H1 (cell line): ENCODE data around the gene STXBP6. TPM values are rescaled to one million over a fixed set of nuclear protein-coding genes. Genes with fewer than 3 reads are reported as not detected.

Experiments
- CTCF ChIA-PET: fragments of 300-600 bp; sonication (Branson Sonifier 250); formaldehyde crosslinking; loops from one replicate; lab custom pipeline; 2021; ENCODE audit not compliant: partially characterized antibody; lab: Charles Lee
- POLR2A ChIA-PET: fragments of 300-600 bp; sonication (Branson Sonifier 250); formaldehyde crosslinking; loops from one replicate; lab custom pipeline; 2021; ENCODE audit warnings: inconsistent platforms; ENCODE audit not compliant: partially characterized antibody; lab: Charles Lee
- DNase-seq, 2 experiments: peaks; one replicate each; pipeline versions ENCODE4 v3.0.0 to v3.0.0-alpha.2; 2010 to 2022; ENCODE audit warnings: low spot score in 2 of 2, low read depth in 1 of 2, mixed read lengths in 1 of 2
- FAIRE-seq: peaks from 2 replicates; lab custom pipeline; 2011; peaks lifted over from hg19 to GRCh38; lab: Jason Lieb, UNC
- H2AFZ ChIP-seq: 2 replicates; pipeline ENCODE4 v1.8.1; 2012; ENCODE audit warnings: low read length, inconsistent platforms
- H2AK5ac ChIP-seq: 2 replicates; pipeline ENCODE4 v1.6.1; 2013; ENCODE audit warnings: low read depth, low read length
- H2BK120ac ChIP-seq: replicated peaks from 2 replicates; pipeline ENCODE3; 2013; ENCODE audit warnings: low read depth, low read length, inconsistent platforms
- H2BK12ac ChIP-seq: 2 replicates; pipeline ENCODE4 v1.6.1; 2013; ENCODE audit warnings: low read depth, low read length
- H2BK15ac ChIP-seq: 2 replicates; pipeline ENCODE4 v1.6.1; 2013; ENCODE audit warnings: low read length
- H2BK20ac ChIP-seq: 2 replicates; pipeline ENCODE4 v1.6.1; 2013; ENCODE audit warnings: low read length
- H2BK5ac ChIP-seq: 2 replicates; pipeline ENCODE4 v1.6.1; 2013; ENCODE audit warnings: low read depth, low read length
- H3K14ac ChIP-seq: 2 replicates; pipeline ENCODE4 v1.6.1; 2013; ENCODE audit warnings: inconsistent platforms; ENCODE audit not compliant: insufficient read length
- H3K18ac ChIP-seq: 2 replicates; pipeline ENCODE4 v1.6.1; 2013; ENCODE audit warnings: low read length; ENCODE audit errors: extremely low read depth
- H3K23ac ChIP-seq: 2 replicates; pipeline ENCODE4 v1.6.1; 2013; ENCODE audit warnings: inconsistent platforms; ENCODE audit not compliant: insufficient read length
- H3K23me2 ChIP-seq: 2 replicates; pipeline ENCODE4 v1.6.1; 2013; ENCODE audit warnings: low read depth, low read length
- H3K27ac ChIP-seq: 2 replicates; pipeline ENCODE4 v1.6.1; 2011; ENCODE audit warnings: low read depth, low read length, inconsistent platforms
- H3K27me3 ChIP-seq, 4 experiments: replicated peaks in 1 of 4; 1 replicate in 1 of 4; 2 replicates in 3 of 4; pipeline versions ENCODE4 v1.6.1 to v1.8.1; 2011 to 2013; ENCODE audit warnings: low read length in 3 of 4, mild to moderate bottlenecking in 3 of 4, inconsistent platforms in 2 of 4, mixed read lengths in 2 of 4, moderate library complexity in 1 of 4; ENCODE audit not compliant: control insufficient read depth in 3 of 4, insufficient read depth in 3 of 4; ENCODE audit errors: extremely low read depth in 1 of 4
- H3K36me3 ChIP-seq, 4 experiments: 2 replicates each; pipeline versions ENCODE4 v1.6.1 to v1.8.1; 2011 to 2013; ENCODE audit warnings: mild to moderate bottlenecking in 4 of 4, low read length in 3 of 4, moderate library complexity in 2 of 4, control low read depth in 1 of 4, inconsistent platforms in 1 of 4; ENCODE audit not compliant: insufficient read depth in 4 of 4, control insufficient read depth in 2 of 4
- H3K4ac ChIP-seq: replicated peaks from 2 replicates; pipeline ENCODE3; 2013; ENCODE audit warnings: low read length, low read depth, mixed read lengths, inconsistent platforms; ENCODE audit not compliant: insufficient read length
- H3K4me1 ChIP-seq, 4 experiments: replicated peaks in 1 of 4; 1 replicate in 1 of 4; 2 replicates in 3 of 4; pipeline versions ENCODE4 v1.6.1 to v1.8.1; 2011 to 2013; ENCODE audit warnings: low read length in 3 of 4, inconsistent platforms in 2 of 4, mixed read lengths in 1 of 4; ENCODE audit not compliant: insufficient read depth in 4 of 4, control insufficient read depth in 3 of 4
- H3K4me2 ChIP-seq, 2 experiments: 2 replicates each; pipeline versions ENCODE4 v1.6.1 to v1.8.1; 2011 to 2013; ENCODE audit warnings: low read depth in 2 of 2, low read length in 2 of 2, control low read depth in 1 of 2, inconsistent platforms in 1 of 2, mild to moderate bottlenecking in 1 of 2; ENCODE audit not compliant: insufficient read depth in 1 of 2
- H3K4me3 ChIP-seq, 4 experiments: fragments of 200-600, 300-600 bp in 1 of 4; sonication (generic), shearing (Covaris generic), sonication (Bioruptor Twin) in 1 of 4; 2 replicates each; pipeline versions ENCODE4 v1.5.1 to v1.8.1; 2011 to 2016; ENCODE audit warnings: low read length in 4 of 4, low read depth in 3 of 4, control low read depth in 2 of 4, inconsistent platforms in 2 of 4, mild to moderate bottlenecking in 2 of 4, mixed read lengths in 1 of 4, moderate library complexity in 1 of 4; ENCODE audit not compliant: insufficient read depth in 2 of 4; ENCODE audit errors: extremely low read depth in 1 of 4
- H3K56ac ChIP-seq: replicated peaks from 2 replicates; pipeline ENCODE3; 2013; ENCODE audit warnings: low read depth, mild to moderate bottlenecking, mixed read lengths, low read length, inconsistent platforms; ENCODE audit not compliant: insufficient read length
- H3K79me1 ChIP-seq: 2 replicates; pipeline ENCODE4 v1.6.1; 2013; ENCODE audit warnings: low read depth, low read length, control low read depth
- H3K79me2 ChIP-seq, 2 experiments: 2 replicates each; pipeline versions ENCODE4 v1.6.1 to v1.8.1; 2012 to 2013; ENCODE audit warnings: low read length in 2 of 2, mild to moderate bottlenecking in 2 of 2, inconsistent platforms in 1 of 2; ENCODE audit not compliant: insufficient read depth in 2 of 2, control insufficient read depth in 1 of 2
- H3K9ac ChIP-seq, 4 experiments: replicated peaks in 1 of 4; 1 replicate in 1 of 4; 2 replicates in 3 of 4; pipeline versions ENCODE4 v1.6.1 to v1.8.1; 2011 to 2013; ENCODE audit warnings: low read depth in 3 of 4, low read length in 3 of 4, control low read depth in 2 of 4, mild to moderate bottlenecking in 2 of 4, moderate library complexity in 2 of 4, inconsistent platforms in 1 of 4; ENCODE audit errors: extremely low read depth in 1 of 4
- H3K9me3 ChIP-seq, 2 experiments: 2 replicates each; pipeline versions ENCODE4 v1.6.1 to v1.8.1; 2012 to 2013; ENCODE audit warnings: mild to moderate bottlenecking in 2 of 2, moderate library complexity in 2 of 2, control low read depth in 1 of 2, inconsistent platforms in 1 of 2, low read depth in 1 of 2, low read length in 1 of 2, mixed read lengths in 1 of 2; ENCODE audit not compliant: insufficient read depth in 2 of 2
- H4K20me1 ChIP-seq, 2 experiments: replicated peaks in 1 of 2; 2 replicates each; pipeline versions ENCODE3 to v1.8.1; 2011 to 2013; ENCODE audit warnings: inconsistent platforms in 2 of 2, low read length in 2 of 2, mild to moderate bottlenecking in 1 of 2; ENCODE audit not compliant: insufficient read depth in 2 of 2, control insufficient read depth in 1 of 2
- H4K5ac ChIP-seq: 2 replicates; pipeline ENCODE4 v1.6.1; 2013; ENCODE audit warnings: low read length, low read depth, mixed read lengths, inconsistent platforms; ENCODE audit not compliant: insufficient read length
- H4K8ac ChIP-seq: 2 replicates; pipeline ENCODE4 v1.8.0; 2013; ENCODE audit warnings: mild to moderate bottlenecking, moderate library complexity, low read length, inconsistent platforms; ENCODE audit not compliant: insufficient read depth; ENCODE audit errors: extremely low read depth
- H4K91ac ChIP-seq: replicated peaks from 2 replicates; pipeline ENCODE3; 2013; ENCODE audit warnings: low read length, mixed read lengths, inconsistent platforms; ENCODE audit not compliant: insufficient read length
- BRCA1 ChIP-seq: IDR thresholded peaks from 2 replicates; pipeline ENCODE4 v1.6.1; 2012; ENCODE audit warnings: low read depth, low read length, improper control_type of control experiment
- CBX5 ChIP-seq: fragments of 300-800, 300-1000 bp; sonication (generic); IDR thresholded peaks from 2 replicates; pipeline ENCODE4 v1.7.1; 2016; ENCODE audit warnings: antibody characterized with exemption, low read length, low read depth
- CTBP2 ChIP-seq: IDR thresholded peaks from 2 replicates; pipeline ENCODE4 v1.7.0; 2011; ENCODE audit warnings: borderline replicate concordance, mild to moderate bottlenecking, moderate library complexity, mixed read lengths, low read length; ENCODE audit not compliant: insufficient read depth, insufficient read length
- GTF2F1 ChIP-seq: IDR thresholded peaks from 2 replicates; pipeline ENCODE4 v1.6.1; 2012; ENCODE audit warnings: low read depth, low read length, improper control_type of control experiment, borderline replicate concordance
- KDM1A ChIP-seq: fragments of 200-600, 300-600 bp; sonication (generic); IDR thresholded peaks from 2 replicates; pipeline ENCODE4 v1.7.1; 2016; ENCODE audit warnings: mild to moderate bottlenecking, low read length, borderline replicate concordance
- KDM4A ChIP-seq: IDR thresholded peaks from one replicate; pipeline ENCODE4 v1.7.1; 2012; ENCODE audit warnings: low read depth, mild to moderate bottlenecking, moderate library complexity, low read length, inconsistent platforms; ENCODE audit not compliant: severe bottlenecking
- MAX ChIP-seq: IDR thresholded peaks from 2 replicates; pipeline ENCODE4 v1.6.1; 2012; ENCODE audit warnings: inconsistent platforms
- PHF8 ChIP-seq: fragments of 200-600 bp; sonication (generic); conservative IDR thresholded peaks from 2 replicates; pipeline ENCODE4 v1.7.1; 2012; ENCODE audit warnings: low read depth, mild to moderate bottlenecking, inconsistent platforms, low read length, moderate library complexity
- POU5F1 ChIP-seq: IDR thresholded peaks from 2 replicates; pipeline ENCODE4 v1.6.1; 2011; ENCODE audit warnings: low read depth, mild to moderate bottlenecking, low read length, moderate library complexity
- SIN3A ChIP-seq, 2 experiments: IDR thresholded peaks in 1 of 2; conservative IDR thresholded peaks in 1 of 2; 2 replicates each; pipeline ENCODE4 v1.6.1; 2011 to 2012; ENCODE audit warnings: low read length in 2 of 2, improper control_type of control experiment in 1 of 2, low read depth in 1 of 2, mild to moderate bottlenecking in 1 of 2
- SIX5 ChIP-seq: IDR thresholded peaks from 2 replicates; pipeline ENCODE4 v1.6.1; 2011; ENCODE audit warnings: mild to moderate bottlenecking, low read depth, low read length
- SP2 ChIP-seq: IDR thresholded peaks from 2 replicates; pipeline ENCODE4 v1.6.1; 2012; ENCODE audit warnings: mild to moderate bottlenecking, low read length, inconsistent platforms
- SUZ12 ChIP-seq: fragments of 200-600 bp; sonication (generic); IDR thresholded peaks from 2 replicates; pipeline ENCODE4 v1.6.1; 2012; ENCODE audit warnings: mild to moderate bottlenecking, inconsistent platforms, low read length, moderate library complexity, mixed read lengths
- TBP ChIP-seq: IDR thresholded peaks from 2 replicates; pipeline ENCODE4 v1.6.1; 2011; ENCODE audit warnings: low read depth, low read length, improper control_type of control experiment
- YY1 ChIP-seq: IDR thresholded peaks from 2 replicates; pipeline ENCODE4 v1.6.1; 2011; ENCODE audit warnings: low read depth, mild to moderate bottlenecking, low read length
- WGBS, 2 experiments: shearing (Covaris generic) in 1 of 2; methylation state at CpG; one replicate each; pipeline versions ENCODE4 v1.1.6 to v1.1.7; 2013 to 2015; ENCODE audit warnings: low lambda C conversion rate in 2 of 2, mixed read lengths in 2 of 2, inconsistent platforms in 1 of 2, low coverage in 1 of 2, missing lambda C conversion rate in 1 of 2; ENCODE audit not compliant: insufficient replicate concordance in 2 of 2, insufficient coverage in 1 of 2, insufficient read length in 1 of 2; ENCODE audit errors: extremely low coverage in 1 of 2, missing lambda C conversion rate in 1 of 2; 5-methylcytosine and 5-hydroxymethylcytosine counted together
- polyA plus RNA-seq, 7 experiments: library from polyadenylated mRNA; depleted of rRNA in 3 of 7; stranded (reverse) in 5 of 7; unstranded in 2 of 7; fragments of >200 nt in 5 of 7; fragments of 200-250 nt in 2 of 7; gene quantifications; 1 replicate in 5 of 7; 2 replicates in 1 of 7; 4 replicates in 1 of 7; pipeline versions ENCODE4 v1.2.1 to v1.2.3, GENCODE V29; 2011 to 2013; ENCODE audit warnings: missing spikeins in 2 of 7, mixed read lengths in 2 of 7
- total RNA-seq: library from RNA; stranded (reverse); fragmentation: NEBNext Ultra II Directional; extraction: Animal tissue kit (Norgen Biotek cat#: 25700); gene quantifications from 2 replicates; pipeline ENCODE4 v1.2.1, GENCODE V29; 2021

The STXBP6 gene
- total and polyA plus RNA-seq, 2 of the 8 experiments (the other 6 are each of a cell fraction or from before 2014, with no cell fraction given): 9.4 to 18.1 TPM

GRCh38 chr14:25037032-25037431 lies 12.9 kb downstream of the STXBP6 start:
- H3K9ac ChIP-seq: no peak overlapping the region
- TF ChIP-seq PHF8 (no peak), BRCA1 (no peak), CTBP2 (no peak), SUZ12 (no peak), SIN3A (conservative IDR thresholded peaks at IDR 0.05 in 1 of 2, IDR thresholded peaks at IDR 0.05 in 1 of 2; ENCODE audit: low read depth in 1 of 2, low read length in 2 of 2) (no peak), POU5F1 (no peak), KDM1A (no peak), MAX (no peak), TBP (no peak), YY1 (no peak), KDM4A (no peak), SIX5 (no peak), SP2 (no peak), CBX5 (no peak), GTF2F1 (no peak)
- H3K27ac ChIP-seq: no peak overlapping the region
- no peak overlapping the region for H2BK5ac ChIP-seq
- no peak overlapping the region for H2AFZ ChIP-seq
- H3K9me3 ChIP-seq: no peaks in the 10 kb centered on the region
- H3K36me3 ChIP-seq: no peaks in the 10 kb centered on the region
- H3K4me1 ChIP-seq: peaks cover 0 to under 1% (median 0%) of the 10 kb centered on the region in 4 experiments; a peak in 1 of 7 replicates
- H3K79me2 ChIP-seq: peaks cover 2 to 9% of the 10 kb centered on the region in 2 experiments; a peak in 1 of 4 replicates
- H3K27me3 ChIP-seq: no peaks in the 10 kb centered on the region
- 95% methylated on average over 2 of the region's 2 CpGs; no CpG with 5 or more reads in 1 of the 2 experiments for WGBS, 2 experiments
- H4K91ac ChIP-seq: no peak overlapping the region
- no peak overlapping the region for H3K18ac ChIP-seq
- CTCF ChIA-PET: interaction anchor here (3.8 kb wide), 1 partner anchor 230 kb away, joined by 18 read pairs; no protein-coding TSS in a partner anchor
- FAIRE-seq (no peak), DNase-seq (no peak)
- H2BK20ac ChIP-seq: no peak overlapping the region
- H2BK15ac ChIP-seq: no peak overlapping the region
- H3K79me1 ChIP-seq: no peaks in the 10 kb centered on the region; the same call in 1 of the 2 replicates
- no peaks in the 10 kb centered on the region for H4K20me1 ChIP-seq
- H3K23ac ChIP-seq: no peak overlapping the region
- no peak overlapping the region for H2BK120ac ChIP-seq
- H4K5ac ChIP-seq: no peak overlapping the region
- no peak overlapping the region for H3K4ac ChIP-seq
- no peak overlapping the region for H3K56ac ChIP-seq
- H2AK5ac ChIP-seq: no peak overlapping the region
- H3K4me3 ChIP-seq: no peak overlapping the region
- H3K23me2 ChIP-seq: no peaks in the 10 kb centered on the region
- POLR2A ChIA-PET: no interaction called here
- no peak overlapping the region for H3K14ac ChIP-seq
- no peak overlapping the region for H2BK12ac ChIP-seq
- H4K8ac ChIP-seq: no peak overlapping the region
- H3K4me2 ChIP-seq: no peak overlapping the region
